Cardiac fibroblast (primary cell): ENCODE results near the gene RBM20.

Experiments used
- DNase-seq, 2 donors: peaks; one replicate each; pipeline versions ENCODE4 v3.0.0 to v3.0.0-alpha.2; 2010; ENCODE audit warnings: low read depth in 2 of 2
- H3K4me3 ChIP-seq, 2 donors: replicated peaks in 1 of 2; 1 replicate in 1 of 2; 2 replicates in 1 of 2; pipeline ENCODE4 v1.5.1; 2011; ENCODE audit warnings: low read depth in 2 of 2, low read length in 2 of 2, mild to moderate bottlenecking in 2 of 2, moderate library complexity in 1 of 2
- TF ChIP-seq, protein P1 (sequence below): IDR thresholded peaks from one replicate; pipeline ENCODE4 v1.5.1; 2011; ENCODE audit warnings: low read depth, mild to moderate bottlenecking, low read length, inconsistent platforms

Gene RBM20

DNA sequence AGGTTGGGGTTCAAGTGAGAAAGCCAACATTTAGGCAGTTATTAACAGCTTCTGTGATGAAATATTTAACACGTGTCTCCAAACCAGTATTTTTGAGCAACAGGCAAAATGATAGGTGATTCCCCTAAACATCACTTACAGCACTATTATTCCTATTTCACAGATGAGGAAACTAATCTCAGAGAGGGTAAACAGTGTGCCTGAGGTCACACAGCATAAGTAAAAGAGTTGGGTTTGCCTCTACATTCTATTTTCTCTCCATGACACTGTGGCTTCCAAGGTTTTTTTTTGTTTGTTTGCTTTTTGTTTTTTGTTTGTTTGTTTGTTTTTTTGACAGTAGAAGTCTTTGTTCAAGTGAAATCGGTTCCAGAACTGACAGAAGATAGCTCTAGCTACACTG is 184.4 kb downstream of the RBM20 start:
- no peak overlapping the region for H3K4me3 ChIP-seq
- TF ChIP-seq, protein P1, sequence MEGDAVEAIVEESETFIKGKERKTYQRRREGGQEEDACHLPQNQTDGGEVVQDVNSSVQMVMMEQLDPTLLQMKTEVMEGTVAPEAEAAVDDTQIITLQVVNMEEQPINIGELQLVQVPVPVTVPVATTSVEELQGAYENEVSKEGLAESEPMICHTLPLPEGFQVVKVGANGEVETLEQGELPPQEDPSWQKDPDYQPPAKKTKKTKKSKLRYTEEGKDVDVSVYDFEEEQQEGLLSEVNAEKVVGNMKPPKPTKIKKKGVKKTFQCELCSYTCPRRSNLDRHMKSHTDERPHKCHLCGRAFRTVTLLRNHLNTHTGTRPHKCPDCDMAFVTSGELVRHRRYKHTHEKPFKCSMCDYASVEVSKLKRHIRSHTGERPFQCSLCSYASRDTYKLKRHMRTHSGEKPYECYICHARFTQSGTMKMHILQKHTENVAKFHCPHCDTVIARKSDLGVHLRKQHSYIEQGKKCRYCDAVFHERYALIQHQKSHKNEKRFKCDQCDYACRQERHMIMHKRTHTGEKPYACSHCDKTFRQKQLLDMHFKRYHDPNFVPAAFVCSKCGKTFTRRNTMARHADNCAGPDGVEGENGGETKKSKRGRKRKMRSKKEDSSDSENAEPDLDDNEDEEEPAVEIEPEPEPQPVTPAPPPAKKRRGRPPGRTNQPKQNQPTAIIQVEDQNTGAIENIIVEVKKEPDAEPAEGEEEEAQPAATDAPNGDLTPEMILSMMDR, result no peak
- no peak for DNase-seq

GRCh38 chr10:110829721-110830410 is 185.7 kb downstream of the RBM20 start:
- H3K4me3 ChIP-seq, result no peak overlapping the region
- TF ChIP-seq, protein P1, result no peak

GRCh38 chr10:110833234-110833940 is 189.3 kb downstream of the RBM20 start:
- no peak for DNase-seq
- no peak overlapping the region for H3K4me3 ChIP-seq
- TF ChIP-seq, protein P1, result no peak

More at GRCh38 chr10:110829721-110830410, 185.7 kb downstream of the RBM20 start:
- no peak for DNase-seq

GRCh38 chr10:110833941-110834628 is 189.9 kb downstream of the RBM20 start:
- no peak overlapping the region for H3K4me3 ChIP-seq
- DNase-seq, result no peak
- TF ChIP-seq, protein P1, result no peak

- TF ChIP-seq, protein P1, result no peak
- peak in 1 of 2 donors; percentile 48 for DNase-seq
- H3K4me3 ChIP-seq, result no peak overlapping the region
Measured at GRCh38 chr10:110834629-110835301, 190.6 kb downstream of the RBM20 start.

DNA sequence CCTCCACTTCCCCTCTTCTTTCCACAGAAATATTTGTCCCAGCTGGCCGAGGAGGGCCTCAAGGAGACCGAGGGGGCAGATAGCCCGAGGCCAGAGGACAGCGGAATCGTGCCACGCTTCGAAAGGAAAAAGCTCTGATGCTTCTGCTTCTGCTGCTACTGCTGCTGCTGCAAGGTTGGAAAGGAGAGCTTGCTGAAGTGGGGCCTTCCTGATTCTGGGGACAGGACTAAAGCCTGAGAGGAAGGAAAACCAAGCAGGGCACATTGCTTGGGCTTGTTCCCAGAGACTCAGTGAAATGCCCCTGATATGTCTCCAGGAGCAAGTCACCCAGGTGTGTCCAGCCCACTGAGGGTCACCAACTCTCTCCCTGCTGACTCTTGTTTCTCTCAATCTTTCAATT is 191.7 kb downstream of the RBM20 start:
- DNase-seq, result no peak
- TF ChIP-seq, protein P1, result no peak
- H3K4me3 ChIP-seq, result no peak overlapping the region
